Activated T-helper 17 cell treated with anti-CD3 and anti-CD28 coated beads, Interleukin-2, amount 50 U/mL, for 72 hours (primary cell): ENCODE measurements around the gene DOCK2. TPM values are rescaled to one million over a fixed set of nuclear protein-coding genes. Genes with fewer than 3 reads are reported as not detected.
"Not testable (repeated sequence)": the region's sequence is repeated elsewhere in the genome, so short reads cannot be mapped to it uniquely, and the experiment has no call there.

Experiments
- ATAC-seq: fragments of 150-1000 bp; cut with Tn5 transposase; replicated peaks from 2 replicates; pipeline ENCODE4 v1.10.0; 2021; ENCODE audit warnings: mild to moderate bottlenecking, moderate library complexity
- H3K27ac Mint-ChIP-seq: one replicate; pipeline ENCODE4 v1.8.0; 2022; ENCODE audit warnings: mixed read lengths
- H3K27me3 Mint-ChIP-seq: one replicate; pipeline ENCODE4 v1.8.0; 2022; ENCODE audit warnings: mixed read lengths
- H3K36me3 Mint-ChIP-seq: one replicate; pipeline ENCODE4 v1.8.0; 2022; ENCODE audit warnings: low read depth, mild to moderate bottlenecking, mixed read lengths
- H3K4me1 Mint-ChIP-seq: one replicate; pipeline ENCODE4 v1.8.0; 2022; ENCODE audit warnings: mixed read lengths
- H3K4me3 Mint-ChIP-seq: one replicate; pipeline ENCODE4 v1.8.0; 2022; ENCODE audit warnings: mild to moderate bottlenecking, mixed read lengths
- H3K9me3 Mint-ChIP-seq: one replicate; pipeline ENCODE4 v1.8.0; 2022; ENCODE audit warnings: mixed read lengths
- total RNA-seq, 2 donors: library from RNA; stranded (reverse); gene quantifications; one replicate each; pipeline ENCODE4 v1.2.3, GENCODE V29; 2022

Gene DOCK2
- total RNA-seq, 2 donors from 2014 or later, result 229 to 244 TPM

GRCh38 chr5:169801781-169802180, 164.7 kb downstream of the DOCK2 start:
- no peaks in the 10 kb centered on the region for H3K27me3 Mint-ChIP-seq
- no peak for ATAC-seq
- H3K4me1 Mint-ChIP-seq, result peaks cover 53% of the 10 kb centered on the region
- peaks cover 94% of the 10 kb centered on the region for H3K36me3 Mint-ChIP-seq
- no peak overlapping the region for H3K4me3 Mint-ChIP-seq
- H3K9me3 Mint-ChIP-seq, result no peaks in the 10 kb centered on the region
- no peak overlapping the region for H3K27ac Mint-ChIP-seq

DNA sequence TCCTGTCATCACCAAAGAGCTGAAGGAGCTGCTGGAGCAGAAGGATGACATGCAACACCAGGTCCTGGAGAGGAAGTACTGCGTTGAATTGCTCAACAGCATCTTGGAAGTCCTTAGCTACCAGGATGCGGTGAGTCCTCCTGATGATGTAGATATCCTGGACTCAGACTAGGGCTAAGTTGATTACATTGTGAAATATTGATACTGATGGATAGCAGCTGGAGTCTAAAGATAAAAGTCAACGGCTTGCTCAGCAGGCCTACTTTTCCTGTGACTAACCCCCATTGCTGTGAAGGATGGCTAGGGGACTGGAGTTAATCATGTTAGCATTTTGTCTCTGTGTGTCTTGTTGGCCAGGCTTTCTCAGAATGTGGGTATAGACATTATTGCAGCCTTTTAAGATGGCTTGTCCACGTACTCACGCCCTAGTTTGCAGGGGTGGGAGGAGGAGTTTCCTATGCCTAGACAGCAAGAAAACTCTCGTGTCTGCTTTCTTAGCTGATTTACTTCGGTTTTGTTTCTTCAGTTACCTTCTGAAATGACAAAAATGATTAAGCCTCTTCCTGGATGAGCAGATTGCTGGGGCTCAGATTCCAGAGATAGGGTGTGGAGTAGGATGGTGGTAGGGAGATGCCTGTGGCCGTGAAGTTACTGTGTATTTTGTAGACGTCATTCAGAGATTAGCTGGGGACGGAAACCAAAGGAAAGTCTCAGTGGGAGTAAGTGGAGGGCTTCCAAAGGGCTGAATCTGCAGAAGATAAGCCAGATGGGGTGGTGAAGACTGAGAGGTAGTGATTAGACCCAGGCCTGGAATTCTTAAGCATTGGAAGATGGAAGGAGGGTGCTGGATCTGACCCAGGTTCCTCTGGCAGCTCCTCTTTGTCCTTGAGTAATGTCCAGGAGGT, 166.3 kb downstream of the DOCK2 start:
- no peak for ATAC-seq
- H3K4me1 Mint-ChIP-seq, result peaks cover 46% of the 10 kb centered on the region
- H3K9me3 Mint-ChIP-seq, result no peaks in the 10 kb centered on the region
- H3K4me3 Mint-ChIP-seq, result peak overlapping the region; percentile 7
- H3K27me3 Mint-ChIP-seq, result no peaks in the 10 kb centered on the region
- peak overlapping the region; percentile 66 for H3K27ac Mint-ChIP-seq
- H3K36me3 Mint-ChIP-seq, result peaks cover 95% of the 10 kb centered on the region

GRCh38 chr5:169804861-169805260, 167.8 kb downstream of the DOCK2 start:
- Mint-ChIP-seq H3K4me3 (peak overlapping the region; percentile 71), H3K4me1 (peaks cover 46% of the 10 kb centered on the region)

GRCh38 chr5:169805527-169805934, 168.5 kb downstream of the DOCK2 start:
- peak overlapping the region; percentile 71 for H3K4me3 Mint-ChIP-seq
- peak overlapping the region; percentile 89 for H3K27ac Mint-ChIP-seq
- peaks cover 42% of the 10 kb centered on the region for H3K4me1 Mint-ChIP-seq
- H3K27me3 Mint-ChIP-seq, result no peaks in the 10 kb centered on the region
- peaks cover 95% of the 10 kb centered on the region for H3K36me3 Mint-ChIP-seq
- ATAC-seq, result peak; percentile 78
- no peaks in the 10 kb centered on the region for H3K9me3 Mint-ChIP-seq

More at GRCh38 chr5:169804861-169805260, 167.8 kb downstream of the DOCK2 start:
- no peaks in the 10 kb centered on the region for H3K9me3 Mint-ChIP-seq
- H3K27ac Mint-ChIP-seq, result peak overlapping the region; percentile 89
- peaks cover 95% of the 10 kb centered on the region for H3K36me3 Mint-ChIP-seq
- no peaks in the 10 kb centered on the region for H3K27me3 Mint-ChIP-seq
- peak; percentile 31 for ATAC-seq

GRCh38 chr5:169805937-169806700, 169.0 kb downstream of the DOCK2 start:
- no peaks in the 10 kb centered on the region for H3K27me3 Mint-ChIP-seq

GRCh38 chr5:169808118-169808581, 171.1 kb downstream of the DOCK2 start:
- Mint-ChIP-seq H3K4me3 (no peak overlapping the region), H3K9me3 (no peaks in the 10 kb centered on the region), H3K27ac (no peak overlapping the region), H3K27me3 (no peaks in the 10 kb centered on the region), H3K4me1 (peaks cover 33% of the 10 kb centered on the region), H3K36me3 (peaks cover 98% of the 10 kb centered on the region)
- ATAC-seq, result no peak

More at GRCh38 chr5:169805937-169806700, 169.0 kb downstream of the DOCK2 start:
- H3K9me3 Mint-ChIP-seq, result no peaks in the 10 kb centered on the region
- peaks cover 98% of the 10 kb centered on the region for H3K36me3 Mint-ChIP-seq
- ATAC-seq, result peak; percentile 58
- H3K27ac Mint-ChIP-seq, result peak overlapping the region; percentile 89
- peaks cover 41% of the 10 kb centered on the region for H3K4me1 Mint-ChIP-seq
- peak overlapping the region; percentile 71 for H3K4me3 Mint-ChIP-seq

DNA sequence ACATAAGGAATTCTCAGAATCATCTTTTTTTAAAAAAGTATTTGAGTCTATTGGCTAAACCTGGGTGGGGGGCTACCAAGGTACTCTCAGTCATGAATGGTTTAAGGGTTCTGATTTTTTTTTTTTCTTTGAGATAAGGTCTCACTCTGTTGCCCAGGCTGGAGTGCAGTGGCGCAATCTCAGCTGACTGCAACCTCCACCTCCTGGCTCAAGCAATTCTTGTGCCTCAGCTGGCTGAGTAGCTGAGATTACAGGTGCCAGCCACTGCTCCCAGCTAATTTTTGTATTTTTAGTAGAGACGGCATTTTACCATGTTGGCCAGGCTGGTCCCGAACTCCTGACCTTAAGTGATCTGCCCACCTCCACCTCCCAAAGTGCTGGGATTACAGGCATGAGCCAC, 171.8 kb downstream of the DOCK2 start:
- not testable (repeated sequence) for H3K4me3 Mint-ChIP-seq, ATAC-seq, H3K9me3 Mint-ChIP-seq, H3K27me3 Mint-ChIP-seq
- Mint-ChIP-seq H3K4me1 (peaks cover 26% of the 10 kb centered on the region), H3K36me3 (peaks cover 98% of the 10 kb centered on the region), H3K27ac (peak overlapping the region; percentile 80)

DNA sequence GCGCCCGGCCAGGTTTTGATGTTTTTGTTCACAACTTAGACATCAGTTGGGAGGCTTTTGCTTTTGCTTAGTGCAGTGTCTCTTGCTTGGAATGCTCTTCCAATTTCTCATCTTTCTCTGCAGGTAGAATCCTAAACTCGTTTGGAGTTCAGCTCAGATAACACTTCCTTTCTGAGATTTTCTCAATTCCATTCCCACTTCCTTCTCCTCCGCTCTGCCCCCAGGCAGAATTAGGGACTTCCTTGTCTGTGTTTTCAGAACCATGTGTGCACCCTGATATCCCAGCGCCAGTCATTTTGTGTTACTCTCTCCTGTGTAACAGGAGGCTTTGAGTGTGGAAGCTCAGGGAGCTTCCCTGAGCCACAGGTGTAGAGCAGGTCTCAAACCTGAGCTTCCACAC, 172.2 kb downstream of the DOCK2 start:
- no peak for ATAC-seq
- no peak overlapping the region for H3K4me3 Mint-ChIP-seq
- no peaks in the 10 kb centered on the region for H3K9me3 Mint-ChIP-seq
- H3K27ac Mint-ChIP-seq, result peak overlapping the region; percentile 80
- peaks cover 98% of the 10 kb centered on the region for H3K36me3 Mint-ChIP-seq
- no peaks in the 10 kb centered on the region for H3K27me3 Mint-ChIP-seq
- peaks cover 25% of the 10 kb centered on the region for H3K4me1 Mint-ChIP-seq

DNA sequence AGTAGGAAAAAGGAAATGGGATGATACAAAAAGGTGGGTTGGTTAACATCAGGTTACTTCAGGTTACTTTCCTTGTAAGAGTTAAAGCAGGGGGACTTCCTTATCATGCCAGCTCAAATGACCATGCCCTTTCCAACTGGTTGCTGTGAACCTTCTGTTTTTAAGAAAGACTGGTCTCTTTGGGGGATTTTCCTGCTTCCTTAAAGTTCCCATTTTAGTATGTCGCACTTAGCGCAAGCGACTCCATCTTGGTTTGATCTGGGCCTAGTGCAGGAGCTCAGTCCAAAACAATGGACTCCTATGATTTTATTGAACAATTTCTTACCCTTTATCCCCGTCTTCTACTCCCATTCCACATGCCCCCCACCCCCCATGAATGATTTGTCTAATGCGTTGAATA, 173.4 kb downstream of the DOCK2 start:
- H3K9me3 Mint-ChIP-seq, result no peaks in the 10 kb centered on the region
- peaks cover 94% of the 10 kb centered on the region for H3K36me3 Mint-ChIP-seq
- H3K4me1 Mint-ChIP-seq, result peaks cover 13% of the 10 kb centered on the region
- no peak overlapping the region for H3K27ac Mint-ChIP-seq
- no peaks in the 10 kb centered on the region for H3K27me3 Mint-ChIP-seq
- ATAC-seq, result no peak
- H3K4me3 Mint-ChIP-seq, result no peak overlapping the region

GRCh38 chr5:169811023-169811422, 173.9 kb downstream of the DOCK2 start:
- no peak overlapping the region for H3K4me3 Mint-ChIP-seq
- no peak overlapping the region for H3K27ac Mint-ChIP-seq
- no peak for ATAC-seq
- peaks cover 9% of the 10 kb centered on the region for H3K4me1 Mint-ChIP-seq
- H3K9me3 Mint-ChIP-seq, result no peaks in the 10 kb centered on the region
- peaks cover 94% of the 10 kb centered on the region for H3K36me3 Mint-ChIP-seq
- no peaks in the 10 kb centered on the region for H3K27me3 Mint-ChIP-seq

- no peaks in the 10 kb centered on the region for H3K9me3 Mint-ChIP-seq
- peaks cover 9% of the 10 kb centered on the region for H3K4me1 Mint-ChIP-seq
- ATAC-seq, result no peak
- peaks cover 95% of the 10 kb centered on the region for H3K36me3 Mint-ChIP-seq
- H3K27me3 Mint-ChIP-seq, result no peaks in the 10 kb centered on the region
- H3K27ac Mint-ChIP-seq, result no peak overlapping the region
- no peak overlapping the region for H3K4me3 Mint-ChIP-seq
These were observed 174.6 kb downstream of the DOCK2 start for GRCh38 chr5:169811680-169812079.

DNA sequence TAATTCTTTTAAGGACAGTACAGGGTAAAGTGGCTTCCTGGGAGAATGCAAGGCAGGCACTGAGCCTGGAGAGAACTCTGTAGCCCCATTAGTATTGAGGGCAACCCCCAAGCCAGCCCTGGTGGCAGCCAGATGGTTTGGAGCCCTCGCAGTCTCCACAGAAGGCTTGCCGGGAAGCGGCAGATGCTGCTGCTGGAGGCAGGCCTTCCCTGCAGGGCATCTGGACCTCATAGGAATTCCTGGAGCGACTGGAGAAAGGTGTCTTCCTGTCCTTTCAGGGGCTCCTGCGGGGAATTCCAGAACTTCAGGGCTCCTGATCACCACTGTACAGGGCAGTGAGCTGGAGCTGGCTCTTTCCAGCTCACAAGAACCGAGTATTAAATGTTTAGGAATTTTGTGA, 175.7 kb downstream of the DOCK2 start:
- peaks cover 95% of the 10 kb centered on the region for H3K36me3 Mint-ChIP-seq
- H3K4me3 Mint-ChIP-seq, result no peak overlapping the region

DNA sequence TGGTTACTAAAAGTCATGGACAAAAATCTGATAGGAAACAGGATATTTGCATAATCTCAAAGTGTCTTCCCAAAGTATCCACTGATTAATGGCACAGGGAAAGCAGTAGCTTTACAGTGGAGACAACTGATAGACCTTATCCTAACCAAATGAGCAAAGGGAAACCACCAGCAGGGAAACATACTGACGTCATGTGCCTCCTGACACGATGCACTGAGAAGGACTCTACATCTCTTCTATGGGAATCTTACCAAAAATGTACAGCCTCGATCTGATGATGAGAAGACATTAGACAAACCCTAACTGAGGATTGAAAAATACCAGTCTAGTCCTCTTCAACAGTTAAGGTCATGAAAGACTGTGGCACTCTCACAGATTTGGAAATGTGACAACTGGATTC, 177.0 kb downstream of the DOCK2 start:
- no peaks in the 10 kb centered on the region for H3K9me3 Mint-ChIP-seq

More for the DNA sequence above, 175.7 kb downstream of the DOCK2 start:
- no peaks in the 10 kb centered on the region for H3K27me3 Mint-ChIP-seq
- peaks cover 9% of the 10 kb centered on the region for H3K4me1 Mint-ChIP-seq
- H3K9me3 Mint-ChIP-seq, result no peaks in the 10 kb centered on the region
- H3K27ac Mint-ChIP-seq, result no peak overlapping the region
- no peak for ATAC-seq

GRCh38 chr5:169814522-169814921, 177.4 kb downstream of the DOCK2 start:
- Mint-ChIP-seq H3K4me1 (peaks cover 5% of the 10 kb centered on the region), H3K27ac (no peak overlapping the region), H3K9me3 (no peaks in the 10 kb centered on the region), H3K27me3 (no peaks in the 10 kb centered on the region), H3K4me3 (no peak overlapping the region), H3K36me3 (peaks cover 95% of the 10 kb centered on the region)
- no peak for ATAC-seq

More for the DNA sequence above, 177.0 kb downstream of the DOCK2 start:
- H3K27me3 Mint-ChIP-seq, result no peaks in the 10 kb centered on the region
- peaks cover 9% of the 10 kb centered on the region for H3K4me1 Mint-ChIP-seq
- H3K36me3 Mint-ChIP-seq, result peaks cover 95% of the 10 kb centered on the region
- no peak for ATAC-seq
- no peak overlapping the region for H3K27ac Mint-ChIP-seq
- no peak overlapping the region for H3K4me3 Mint-ChIP-seq
